C1 segment of cervical spinal cord (tissue), 14 donors: ENCODE measurements around the gene C8A.

Experiments
- DNase-seq, 14 donors: peaks; one replicate each; lab custom pipeline; 2025; lab: John Stamatoyannopoulos, UW

The C8A gene

DNA sequence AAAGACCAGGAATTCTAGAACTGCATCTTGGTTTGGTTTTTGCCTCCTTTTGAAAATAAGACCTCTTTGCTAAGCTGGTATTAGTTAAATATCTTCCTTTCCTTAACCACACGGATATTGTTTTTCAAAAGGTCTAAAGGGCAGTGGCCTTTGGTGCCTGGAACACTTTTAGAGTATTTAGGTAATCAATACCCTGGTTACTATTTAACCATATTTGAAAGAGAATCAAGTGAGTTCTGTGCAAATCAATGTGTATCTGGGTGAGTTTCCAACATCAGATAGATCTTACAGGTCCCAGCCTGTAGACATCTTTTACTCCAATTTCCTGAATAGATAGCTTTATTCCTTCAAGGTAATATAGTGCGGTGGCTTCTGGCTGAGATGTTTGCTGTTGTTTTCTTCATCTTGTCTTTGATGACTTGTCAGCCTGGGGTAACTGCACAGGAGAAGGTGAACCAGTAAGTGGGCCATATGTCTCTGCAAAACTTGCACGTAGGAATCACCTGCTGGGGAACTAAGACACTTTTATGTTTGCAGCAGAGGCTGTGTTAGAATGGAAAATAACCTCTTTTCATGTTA is at the start of gene C8A:
Gene C8A, plus strand, starts transcription at position 277 of the 579 bp plus-strand sequence. Its CDS starts 105 bp downstream, at position 382.
- DNase-seq, result no peak

DNA sequence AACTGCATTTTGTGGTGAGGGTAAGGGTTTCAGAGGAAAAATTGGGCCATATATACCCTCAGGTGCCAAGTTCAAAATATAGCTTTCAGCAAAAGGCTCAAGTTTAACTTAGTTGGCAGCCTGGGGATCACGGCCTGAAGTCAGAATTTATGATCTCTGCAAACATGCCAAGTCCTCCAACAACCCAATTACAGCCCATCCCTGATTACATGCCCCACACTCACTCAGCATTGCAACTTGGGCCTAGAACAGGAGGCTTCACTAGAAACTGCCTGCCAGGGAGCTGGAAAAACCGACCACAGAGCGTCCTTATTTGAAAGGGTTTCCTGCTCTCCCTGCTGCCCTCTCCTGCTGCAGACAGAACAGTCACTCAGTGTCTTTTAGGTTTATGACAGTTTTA is 47.8 kb upstream of the C8A start:
- DNase-seq, result peak in 3 of 14 donors; percentile 4 to 10 (median 4)

DNA sequence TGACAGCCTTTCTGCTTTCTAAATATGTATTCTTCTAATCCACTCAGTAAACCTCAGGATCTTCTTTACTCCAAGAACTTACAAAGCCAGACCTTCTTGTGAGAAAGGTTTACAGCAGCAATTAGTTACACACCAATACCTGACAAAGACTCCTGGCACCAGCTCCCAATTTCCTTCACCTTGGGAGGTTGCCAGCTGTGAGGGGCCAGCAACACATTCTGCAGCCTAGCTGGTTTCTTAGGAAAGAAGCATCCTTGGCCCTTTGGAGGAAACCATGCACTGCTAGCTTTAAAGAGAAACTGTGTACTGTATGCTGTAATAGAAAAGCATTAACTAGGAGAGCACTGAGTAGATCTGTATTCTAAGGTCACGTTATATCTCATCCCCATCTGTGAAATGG is 46.2 kb upstream of the C8A start:
- peak in 9 of 14 donors; percentile 6 to 74 (median 44) for DNase-seq

DNA sequence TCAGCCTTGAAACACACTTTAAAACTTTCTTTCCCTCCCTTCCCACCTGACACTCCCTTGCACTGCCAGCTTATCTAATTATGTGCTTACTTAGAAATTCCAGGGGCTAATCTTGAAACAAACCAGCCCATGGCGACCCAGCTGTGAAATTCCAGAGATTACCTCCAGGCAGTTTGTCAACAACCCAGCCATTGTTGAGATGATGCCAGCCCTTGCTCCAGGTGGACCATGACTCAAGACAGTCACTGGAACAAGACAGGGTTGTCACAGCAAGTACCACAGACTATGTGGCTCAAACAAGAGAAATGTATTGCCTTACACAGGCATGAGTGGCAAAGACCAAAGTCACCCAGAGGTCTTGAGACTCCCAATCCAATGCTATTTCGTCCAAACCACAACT is 43.3 kb upstream of the C8A start:
- no peak for DNase-seq

DNA sequence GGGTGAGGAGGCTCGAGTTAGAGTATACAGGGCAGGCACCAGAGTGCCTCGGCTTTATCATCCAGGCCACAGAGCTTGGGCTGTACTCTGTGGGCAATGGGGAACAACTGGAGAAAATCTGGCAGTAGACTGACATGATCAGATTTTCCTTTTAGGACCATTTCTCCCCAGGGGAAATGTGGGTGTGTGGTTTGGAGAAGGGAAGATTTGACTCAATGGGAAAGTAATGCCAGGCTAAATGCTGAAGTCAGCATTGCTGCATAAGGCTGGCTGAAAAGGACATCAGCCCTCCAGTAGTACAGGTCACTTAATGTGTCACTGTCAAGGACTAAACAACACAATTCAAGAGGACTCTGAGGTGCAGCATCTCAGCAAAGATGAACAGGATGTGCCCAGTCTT is 40.4 kb upstream of the C8A start:
- DNase-seq, result no peak

DNA sequence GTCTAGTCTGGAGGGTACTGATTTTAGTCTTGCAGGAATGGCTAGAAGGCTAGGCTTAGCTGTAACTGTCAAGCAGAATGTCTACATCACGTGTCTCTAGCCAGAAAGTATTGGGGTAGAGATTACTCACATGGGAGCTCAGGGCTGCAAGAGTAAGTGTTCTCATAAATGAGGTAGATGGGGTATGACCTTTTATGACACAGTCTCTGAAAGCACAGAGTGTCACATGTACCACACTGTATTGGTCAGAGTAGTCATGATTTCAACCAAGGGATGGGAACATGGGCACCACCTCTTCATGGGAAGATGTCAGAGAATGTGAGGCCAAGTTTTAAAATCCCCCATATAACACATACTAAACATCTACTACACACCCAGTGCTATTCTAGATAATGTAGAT is 38.3 kb upstream of the C8A start:
- DNase-seq, result no peak

DNA sequence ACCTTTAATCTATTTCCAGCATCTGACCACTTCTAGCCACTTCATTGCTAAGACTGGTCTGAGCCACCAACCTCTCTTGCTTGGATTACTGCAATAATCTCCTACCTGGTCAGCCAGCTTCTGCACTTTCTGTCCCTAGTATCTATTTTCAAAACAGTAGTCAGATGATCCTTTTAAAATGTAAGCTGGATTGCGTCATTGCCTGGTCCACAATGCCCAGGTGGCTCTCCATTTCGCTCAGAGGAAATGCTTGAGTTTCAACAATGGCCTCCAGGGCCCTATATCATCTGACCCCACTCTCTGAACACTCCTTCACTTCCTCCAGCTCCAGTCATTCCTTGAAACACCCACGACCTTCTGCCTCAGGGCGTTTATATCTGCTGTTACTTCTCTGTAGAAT is 37.7 kb upstream of the C8A start:
- DNase-seq, result no peak

DNA sequence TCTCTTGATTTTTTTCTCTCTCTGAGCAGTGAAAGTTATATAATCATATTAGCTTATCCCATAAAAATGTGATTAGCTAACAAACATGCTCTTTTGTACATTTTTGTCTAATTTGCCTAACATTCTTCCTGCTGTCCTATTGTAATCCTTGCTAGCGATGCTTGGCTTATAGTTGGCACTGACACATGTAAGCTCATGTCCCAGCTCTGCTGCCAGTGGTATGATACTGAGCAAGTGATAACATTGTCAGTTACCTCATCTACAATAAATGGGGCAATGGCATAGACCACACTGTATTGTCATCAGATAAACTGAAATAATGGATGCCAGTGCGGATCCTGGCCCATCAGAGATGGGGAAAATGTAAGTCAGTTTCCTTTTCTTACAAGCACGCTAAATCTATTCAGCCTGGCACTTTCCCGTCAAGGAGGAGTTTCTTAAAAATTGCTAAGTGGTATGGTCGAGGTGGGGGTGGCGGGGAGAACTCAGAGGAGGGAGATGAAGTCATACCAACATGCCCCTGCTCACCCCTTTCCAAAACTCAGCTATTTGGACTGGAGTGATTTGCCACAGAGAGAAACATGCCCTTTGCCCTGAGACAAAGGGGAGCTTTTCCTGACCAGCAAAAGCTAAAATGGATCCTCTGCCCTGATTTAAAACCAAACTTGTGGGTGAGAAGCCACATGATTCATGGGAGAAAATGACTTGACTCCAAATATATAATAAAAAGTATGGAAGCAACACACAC is 36.7 kb upstream of the C8A start:
- peak in 1 of 14 donors; percentile 55 for DNase-seq

DNA sequence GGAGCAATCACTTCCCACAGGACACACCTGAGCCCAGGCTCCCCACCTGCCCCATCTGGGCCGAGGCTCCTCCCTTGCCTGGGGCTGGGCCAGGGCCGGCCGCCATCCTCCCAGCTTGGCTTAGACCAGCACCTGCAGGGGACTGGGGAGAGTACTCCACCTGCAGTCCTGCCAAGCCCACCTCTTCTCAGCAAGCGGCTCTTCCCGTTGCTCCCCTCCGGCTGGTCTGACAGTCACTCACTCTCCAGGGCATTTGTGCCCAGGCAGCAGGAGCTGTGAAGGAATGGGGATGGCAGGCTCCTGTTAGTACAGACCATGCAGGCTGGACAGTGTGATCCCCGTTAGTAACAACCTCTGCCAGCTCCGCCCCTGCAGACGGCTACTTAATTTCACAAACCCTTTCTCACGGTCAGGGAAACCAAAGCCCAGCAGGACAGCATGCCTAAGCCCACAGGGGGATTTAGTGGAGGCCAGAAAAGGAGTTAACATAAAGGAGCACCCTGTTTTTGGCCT is 35.2 kb upstream of the C8A start, which contains the start of gene FYB2:
Gene FYB2, minus strand, starts transcription at position 18 of the 513 bp plus-strand sequence. CDS start 114 bp downstream, outside the sequence.
- DNase-seq, result peak in 1 of 14 donors; percentile 88

DNA sequence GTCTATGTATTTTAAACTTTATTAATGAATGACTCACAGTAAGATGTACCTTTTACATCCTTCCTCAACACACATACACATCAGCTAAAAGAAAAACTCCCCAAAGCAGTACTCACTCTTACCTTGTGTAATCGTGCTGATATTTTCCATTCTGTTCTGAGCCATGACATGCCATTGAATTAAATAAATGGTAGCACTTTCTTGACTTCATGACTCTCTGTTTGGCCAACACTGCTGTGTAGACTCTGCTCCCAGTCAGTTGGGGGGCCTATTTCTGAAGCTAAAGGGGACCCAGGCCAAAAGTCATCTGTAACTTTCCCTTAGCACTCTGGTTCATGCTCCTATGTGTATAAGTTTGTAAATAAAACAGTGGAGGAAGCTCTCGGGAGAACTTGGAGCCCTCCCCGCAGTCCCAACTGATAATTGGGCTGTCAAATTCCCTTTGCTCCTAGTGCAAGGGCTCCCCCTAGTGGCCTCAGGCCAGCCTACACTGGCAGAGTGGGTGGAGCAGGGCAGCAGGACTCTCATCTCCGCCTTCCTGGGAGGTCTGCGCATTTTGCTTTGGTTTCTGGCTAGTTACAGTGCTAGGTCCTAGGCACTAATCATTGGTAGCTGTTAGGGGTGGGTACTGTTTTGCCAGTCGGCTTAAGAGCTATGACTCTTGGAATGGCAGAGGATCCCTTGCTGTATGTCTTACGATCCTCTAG is 33.7 kb upstream of the C8A start:
- peak in 12 of 14 donors; percentile 8 to 71 (median 39) for DNase-seq

DNA sequence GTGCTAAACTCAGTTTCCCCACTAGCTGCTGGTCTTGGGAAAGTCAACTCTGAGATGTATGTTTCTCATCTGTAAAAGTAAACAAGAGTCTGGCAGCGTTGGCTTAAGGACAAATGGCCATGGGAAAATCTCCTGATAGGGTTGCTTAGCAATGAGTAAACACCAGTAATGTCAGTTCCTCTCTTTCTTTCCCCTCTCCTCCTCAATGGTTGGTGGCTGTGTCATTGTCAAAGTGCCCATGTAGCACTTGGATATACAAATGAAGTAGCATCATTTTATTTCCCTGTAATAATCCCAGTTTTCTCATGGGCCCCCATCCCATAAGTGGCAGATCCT is 33.2 kb upstream of the C8A start:
- no peak for DNase-seq

DNA sequence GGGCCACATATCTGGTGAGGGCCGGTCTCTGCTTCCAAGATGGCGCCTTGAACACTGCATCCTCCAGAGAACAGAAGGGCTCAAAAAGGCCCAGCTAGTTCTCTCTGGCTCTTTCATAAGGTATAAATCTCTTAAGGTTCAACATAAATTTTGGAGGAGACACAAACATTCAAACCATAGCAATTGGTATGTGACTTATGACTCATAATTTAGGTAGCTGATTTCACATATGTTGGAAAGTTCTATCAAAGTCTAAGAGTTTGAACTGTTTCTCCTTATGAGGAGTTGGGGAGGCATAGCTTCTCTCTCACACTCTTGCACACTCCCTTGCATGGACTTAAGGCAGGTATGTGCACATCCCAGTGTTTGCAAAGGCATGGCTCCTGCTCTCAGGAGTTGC is 30.3 kb upstream of the C8A start:
- no peak for DNase-seq

DNA sequence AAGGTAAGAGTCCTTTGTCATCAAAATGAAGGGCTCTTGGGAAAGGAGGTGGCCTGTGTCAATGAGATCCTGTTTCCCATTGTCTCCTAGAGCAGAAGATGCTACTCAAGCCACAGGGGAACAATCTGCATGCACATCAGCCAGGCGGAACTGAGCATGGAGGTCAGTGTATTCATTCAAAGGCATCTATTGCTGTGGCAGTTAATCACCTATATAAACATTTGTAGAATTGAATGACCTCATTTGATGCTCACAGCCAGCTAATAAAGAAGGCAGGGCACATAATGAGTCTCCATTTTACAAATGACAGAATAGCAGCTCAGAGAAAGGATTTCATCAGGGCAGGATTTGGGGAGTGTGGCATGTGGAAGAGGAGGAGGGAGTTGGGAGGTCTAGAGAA is 29.7 kb upstream of the C8A start:
- DNase-seq, result no peak

DNA sequence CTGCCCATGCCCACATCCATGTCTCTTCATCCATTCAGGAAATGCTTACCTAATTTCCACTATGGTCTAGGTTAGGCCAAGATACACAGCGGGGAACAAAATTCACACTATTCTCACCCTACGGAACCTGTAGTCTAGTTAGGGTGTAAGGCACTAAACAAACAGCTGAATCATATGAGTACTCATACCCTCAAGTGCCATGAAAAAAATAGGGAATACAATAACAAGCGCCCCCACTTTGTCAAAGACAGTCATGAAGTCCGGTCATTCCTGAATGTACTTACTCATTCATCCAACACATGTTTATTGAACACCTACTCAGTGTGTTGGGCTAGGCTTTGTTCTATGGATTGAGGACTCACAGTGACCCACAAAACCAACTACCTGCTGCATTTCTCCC is 29.2 kb upstream of the C8A start:
- DNase-seq, result no peak

DNA sequence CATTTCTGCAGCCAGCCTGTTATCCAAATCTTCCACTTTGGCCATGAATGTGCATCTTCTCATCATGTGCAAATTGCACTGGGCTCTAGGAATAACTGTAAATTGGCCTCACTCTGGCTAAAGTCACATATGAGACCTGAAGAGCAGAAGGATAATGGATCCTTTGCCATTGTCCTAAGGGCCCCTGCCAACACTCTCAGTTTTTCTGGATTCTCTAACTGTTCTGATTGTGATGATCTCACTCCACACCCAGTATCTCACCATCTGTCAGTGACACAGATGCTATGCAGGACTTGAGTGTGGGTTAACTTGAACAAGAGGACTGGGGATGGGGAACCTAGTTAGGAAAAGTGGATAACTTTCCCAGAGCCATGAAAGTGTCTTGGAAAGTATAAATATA is 26.9 kb upstream of the C8A start:
- DNase-seq, result peak in 1 of 14 donors; percentile 79

DNA sequence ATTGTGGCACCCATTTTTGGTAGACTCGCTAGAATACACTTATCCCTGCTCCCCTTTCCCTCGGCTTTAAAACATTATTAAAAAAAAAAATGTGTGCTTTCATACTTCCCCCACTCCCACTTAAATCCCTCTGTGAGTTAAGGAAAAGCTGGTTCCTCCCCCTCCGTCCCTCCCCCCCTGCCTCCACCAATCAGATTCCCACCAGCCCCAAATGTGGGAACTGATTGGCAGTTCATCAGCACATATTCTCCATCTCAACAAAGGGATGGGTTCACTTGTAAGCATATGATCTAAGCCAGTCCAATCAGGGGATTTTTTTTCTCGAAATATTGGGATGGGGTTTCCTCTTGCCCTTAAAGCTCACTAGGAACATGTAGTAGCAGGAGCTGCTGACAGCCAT is 24.5 kb upstream of the C8A start:
- DNase-seq, result no peak

DNA sequence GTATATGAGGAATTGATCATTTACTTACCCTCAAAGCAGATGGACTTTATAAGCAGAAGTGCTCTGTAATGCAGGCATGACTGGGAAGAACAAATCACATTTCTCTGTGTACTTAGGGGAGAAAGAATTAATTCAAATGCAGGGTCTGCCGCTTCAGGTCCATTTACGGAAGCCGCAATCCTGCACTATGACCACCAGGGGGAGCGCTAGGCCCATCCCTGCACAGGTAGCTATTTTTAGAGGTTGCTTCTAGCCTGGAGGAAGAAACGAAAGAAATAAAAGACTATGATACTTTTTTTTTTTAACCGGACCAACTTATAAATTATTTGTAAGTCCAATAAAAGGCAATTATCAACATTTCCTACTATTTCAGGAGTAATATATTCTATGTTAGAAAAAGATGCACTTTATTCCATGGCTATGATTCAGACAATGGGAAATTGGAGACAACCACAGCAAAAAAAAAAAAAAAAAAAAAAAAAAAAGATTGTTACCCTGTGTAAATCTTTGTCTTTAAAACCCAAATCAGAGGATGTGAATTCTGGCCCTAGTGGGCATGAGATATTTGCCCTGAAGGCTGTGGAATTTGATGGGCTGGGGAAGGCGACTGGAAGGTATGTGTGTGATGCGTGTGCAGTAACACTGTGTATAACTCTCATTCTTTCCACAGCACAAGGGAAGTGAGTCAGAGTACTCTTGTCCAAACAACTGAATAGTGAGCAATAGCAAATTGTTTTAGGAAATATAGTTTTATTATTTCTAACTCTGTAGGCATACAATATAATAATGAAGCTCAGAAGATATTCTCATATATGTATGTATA is 22.5 kb upstream of the C8A start:
- peak in 11 of 14 donors; percentile 10 to 62 (median 25) for DNase-seq

DNA sequence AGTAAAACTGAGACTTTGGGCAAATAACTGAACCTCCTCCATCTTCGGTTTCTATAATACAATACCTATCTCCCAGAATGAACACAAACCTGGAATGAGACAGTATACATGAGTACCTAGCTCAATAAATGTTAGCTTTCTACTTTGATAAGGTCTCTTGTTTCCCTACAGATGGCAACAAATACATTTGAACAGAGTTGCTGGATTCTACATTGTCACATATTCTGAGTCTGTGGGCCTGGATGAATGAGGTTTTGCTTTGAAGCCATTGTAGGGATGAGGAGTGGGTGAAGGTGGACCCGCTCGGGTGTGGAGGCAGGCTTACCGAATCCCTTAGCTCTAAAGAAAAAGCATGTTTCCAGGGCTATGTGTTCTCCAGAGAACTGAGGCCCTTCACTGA is 21.5 kb upstream of the C8A start:
- no peak for DNase-seq

DNA sequence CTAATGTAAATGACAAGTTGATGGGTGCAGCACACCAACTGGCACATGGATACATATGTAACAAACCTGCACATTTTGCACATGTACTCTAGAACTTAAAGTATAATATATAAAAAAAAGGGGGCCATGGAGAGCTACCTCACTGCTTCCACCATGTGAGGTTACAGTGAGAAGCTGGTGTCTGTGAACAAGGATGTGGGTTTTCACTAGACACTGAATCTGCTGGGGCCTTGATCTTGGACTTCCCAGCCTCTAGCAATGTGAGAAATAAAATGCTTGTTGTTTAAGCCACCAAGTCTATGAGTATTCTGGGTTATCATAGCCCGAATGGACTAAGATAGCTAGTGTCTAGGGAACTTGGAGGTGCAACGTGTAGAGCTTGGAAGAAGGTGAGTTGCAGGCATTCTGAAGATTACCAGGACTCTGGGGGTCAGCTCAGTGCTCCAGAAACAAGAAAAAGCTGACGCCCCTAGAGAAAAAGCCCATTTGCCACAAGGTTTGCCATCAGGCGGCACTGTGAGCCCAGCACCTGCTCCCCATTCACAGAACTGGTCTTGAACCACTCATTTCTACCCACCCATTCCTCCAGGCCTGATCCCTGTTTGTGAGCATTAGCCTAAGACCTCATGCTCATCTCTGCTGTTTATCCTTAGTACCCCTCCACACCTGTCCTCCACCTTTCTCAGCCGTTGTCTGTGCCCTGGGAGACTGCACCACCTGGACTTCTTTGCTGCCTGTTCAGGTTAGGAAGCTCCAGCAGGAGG is 20.3 kb upstream of the C8A start:
- DNase-seq, result no peak

DNA sequence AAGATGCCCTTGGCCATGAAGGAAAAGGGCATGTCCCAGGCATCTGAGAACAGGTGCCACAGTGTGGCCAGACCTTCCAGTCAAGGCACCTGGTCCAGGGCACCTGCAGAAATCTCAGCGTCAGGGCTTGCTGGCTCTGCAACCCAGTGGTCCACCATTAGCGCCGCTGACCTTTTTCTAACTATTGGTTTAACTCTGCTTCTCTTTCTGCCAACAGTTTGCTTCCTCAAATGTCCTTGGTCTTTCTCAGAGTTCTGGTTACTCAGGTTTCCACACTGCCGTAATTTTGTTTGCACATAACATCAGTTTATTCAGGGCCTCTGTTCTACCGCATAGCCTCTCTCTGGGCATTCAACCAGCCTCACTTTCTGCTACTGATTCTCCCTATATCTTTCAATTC is 18.9 kb upstream of the C8A start:
- DNase-seq, result no peak

DNA sequence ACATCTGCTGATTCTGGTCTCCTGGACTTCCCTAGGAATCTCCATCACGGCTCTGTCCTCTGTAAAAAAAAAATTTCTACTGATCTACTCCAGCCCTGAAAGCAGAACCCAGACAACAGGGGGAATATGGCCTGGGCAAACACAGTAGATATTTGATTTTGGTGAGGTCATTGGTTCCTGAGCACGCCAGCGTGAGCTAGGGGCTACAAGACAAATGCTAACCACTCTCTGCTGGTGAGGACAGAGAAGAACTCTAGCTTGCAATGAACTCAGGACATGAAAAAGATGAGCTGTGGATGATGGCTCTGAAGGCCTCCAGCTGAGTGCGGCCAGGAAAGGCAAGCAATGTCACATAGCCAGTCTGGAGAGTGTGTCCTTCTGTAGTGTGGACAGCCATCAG is 18.2 kb upstream of the C8A start:
- no peak for DNase-seq
